Measurements from ENCODE around the gene CSNK2B. TPM values are rescaled to one million over a fixed set of nuclear protein-coding genes. Genes with fewer than 3 reads are reported as not detected.

Gene CSNK2B
- total and polyA plus RNA-seq, 7 experiments from 2014 or later = 101 to 275 (median 149) TPM

GRCh38 chr6:31640612-31641011 is 25.3 kb upstream of the CSNK2B start:
- Histone ChIP-seq H3K27me3 (ENCODE audit: control insufficient read depth in 2 of 2, insufficient read depth in 2 of 2, low read length in 2 of 2) (no peaks in the 10 kb centered on the region), H3K9me3 (ENCODE audit: control insufficient read depth in 2 of 3, low read length in 3 of 3) (no peaks in the 10 kb centered on the region), H3K4me3 (ENCODE audit: low read length) (no peak overlapping the region), H3K36me3 (ENCODE audit: control insufficient read depth in 2 of 3, insufficient read depth in 3 of 3, low read length in 3 of 3) (peaks cover 28 to 94% (median 37%) of the 10 kb centered on the region in 3 experiments), H3K4me1 (ENCODE audit: control insufficient read depth in 2 of 2, insufficient read depth in 2 of 2, low read length in 2 of 2) (no peaks in the 10 kb centered on the region), H3K27ac (ENCODE audit: low read depth, low read length) (no peak overlapping the region)
- CTCF ChIA-PET = no interaction called here
- no peaks in the 10 kb centered on the region for H3K27me3 Mint-ChIP-seq
- H3K9me3 Mint-ChIP-seq = no peaks in the 10 kb centered on the region
- ATAC-seq = no peak
- peaks cover 5 to 45% (median 13%) of the 10 kb centered on the region in 5 donors for H3K36me3 Mint-ChIP-seq
- no peak for DNase-seq
- intact Hi-C loops (cut with micrococcal nuclease) = no loop called here
- no peak overlapping the region for H3K4me3 Mint-ChIP-seq
- peak overlapping the region in 2 of 9 donors; percentile 22 to 73 for H3K27ac Mint-ChIP-seq
- POLR2A ChIA-PET = interaction anchor here (1.2 to 1.9 kb wide), 3 partner anchors 11 to 59 kb away, joined by 4 to 10 read pairs (median 7); partner anchors contain the start of gene BAG6
- H3K4me1 Mint-ChIP-seq = peaks cover 0 to 13% (median 0%) of the 10 kb centered on the region in 7 donors

GRCh38 chr6:31641370-31641769 is 24.5 kb upstream of the CSNK2B start:
- peaks cover 5 to 41% (median 14%) of the 10 kb centered on the region in 5 donors for H3K36me3 Mint-ChIP-seq
- H3K36me3 ChIP-seq (ENCODE audit: control insufficient read depth in 2 of 3, insufficient read depth in 3 of 3, low read length in 3 of 3) = peaks cover 28 to 94% (median 37%) of the 10 kb centered on the region in 3 experiments
- intact Hi-C loops (cut with micrococcal nuclease) = no loop called here
- no peak for DNase-seq
- H3K4me1 ChIP-seq (ENCODE audit: control insufficient read depth in 2 of 2, insufficient read depth in 2 of 2, low read length in 2 of 2) = no peaks in the 10 kb centered on the region
- H3K4me3 ChIP-seq (ENCODE audit: low read length) = no peak overlapping the region
- POLR2A ChIA-PET = interaction anchor here (1.4 to 1.9 kb wide), 2 partner anchors 11 to 60 kb away, joined by 4 to 10 read pairs; partner anchors contain the start of gene BAG6
- no peaks in the 10 kb centered on the region for H3K9me3 Mint-ChIP-seq
- peak overlapping the region in 5 of 9 donors; percentile 21 to 73 (median 34) for H3K27ac Mint-ChIP-seq
- ATAC-seq = no peak
- CTCF ChIA-PET = no interaction called here
- no peaks in the 10 kb centered on the region for H3K9me3 ChIP-seq (ENCODE audit: control insufficient read depth in 2 of 3, low read length in 3 of 3)
- no peaks in the 10 kb centered on the region for H3K27me3 ChIP-seq (ENCODE audit: control insufficient read depth in 2 of 2, insufficient read depth in 2 of 2, low read length in 2 of 2)
- no peak overlapping the region for H3K4me3 Mint-ChIP-seq
- H3K4me1 Mint-ChIP-seq = peaks cover 0 to 14% (median 0%) of the 10 kb centered on the region in 7 donors
- no peak overlapping the region for H3K27ac ChIP-seq (ENCODE audit: low read depth, low read length)
- H3K27me3 Mint-ChIP-seq = no peaks in the 10 kb centered on the region

GRCh38 chr6:31642798-31643570 is 22.9 kb upstream of the CSNK2B start:
- Histone ChIP-seq H3K9me3 (ENCODE audit: control insufficient read depth in 2 of 3, low read length in 3 of 3) (no peaks in the 10 kb centered on the region), H3K27me3 (ENCODE audit: control insufficient read depth in 2 of 2, insufficient read depth in 2 of 2, low read length in 2 of 2) (no peaks in the 10 kb centered on the region), H3K27ac (ENCODE audit: low read depth, low read length) (no peak overlapping the region), H3K4me1 (ENCODE audit: control insufficient read depth in 2 of 2, insufficient read depth in 2 of 2, low read length in 2 of 2) (no peaks in the 10 kb centered on the region), H3K36me3 (ENCODE audit: control insufficient read depth in 2 of 3, insufficient read depth in 3 of 3, low read length in 3 of 3) (peaks cover 31 to 93% (median 48%) of the 10 kb centered on the region in 3 experiments), H3K4me3 (ENCODE audit: low read length) (no peak overlapping the region)
- Mint-ChIP-seq H3K4me1 (peaks cover 0 to 11% (median 3%) of the 10 kb centered on the region in 7 donors), H3K36me3 (peaks cover 9 to 40% (median 13%) of the 10 kb centered on the region in 5 donors), H3K4me3 (no peak overlapping the region), H3K27me3 (no peaks in the 10 kb centered on the region), H3K27ac (peak overlapping the region in 3 of 9 donors; percentile 24 to 56 (median 41)), H3K9me3 (no peaks in the 10 kb centered on the region)
- ChIA-PET CTCF (no interaction called here), POLR2A (interaction anchor here (0.7 to 1.4 kb wide), 3 partner anchors 10 to 19 kb away, joined by 3 to 4 read pairs (median 3); partner anchors contain the start of gene BAG6)
- intact Hi-C loops (cut with micrococcal nuclease) = no loop called here
- DNase-seq = no peak
- no peak for ATAC-seq

- H3K4me3 Mint-ChIP-seq = no peak overlapping the region
- intact Hi-C loops (cut with micrococcal nuclease) = no loop called here
- no peak overlapping the region for H3K27ac Mint-ChIP-seq
- no peaks in the 10 kb centered on the region for H3K9me3 ChIP-seq (ENCODE audit: control insufficient read depth in 2 of 3, low read length in 3 of 3)
- ChIA-PET CTCF (no interaction called here), POLR2A (interaction anchor here (0.7 to 1.4 kb wide), 2 partner anchors 9 to 1057 kb away, joined by 3 to 5 read pairs; partner anchors contain the start of gene BAG6)
- H3K4me3 ChIP-seq (ENCODE audit: low read length) = no peak overlapping the region
- H3K9me3 Mint-ChIP-seq = no peaks in the 10 kb centered on the region
- H3K27me3 ChIP-seq (ENCODE audit: control insufficient read depth in 2 of 2, insufficient read depth in 2 of 2, low read length in 2 of 2) = no peaks in the 10 kb centered on the region
- no peak overlapping the region for H3K27ac ChIP-seq (ENCODE audit: low read depth, low read length)
- H3K4me1 Mint-ChIP-seq = peaks cover 0 to 15% (median 5%) of the 10 kb centered on the region in 7 donors
- ATAC-seq = no peak
- peaks cover 40 to 97% (median 58%) of the 10 kb centered on the region in 3 experiments for H3K36me3 ChIP-seq (ENCODE audit: control insufficient read depth in 2 of 3, insufficient read depth in 3 of 3, low read length in 3 of 3)
- no peaks in the 10 kb centered on the region for H3K4me1 ChIP-seq (ENCODE audit: control insufficient read depth in 2 of 2, insufficient read depth in 2 of 2, low read length in 2 of 2)
- no peaks in the 10 kb centered on the region for H3K27me3 Mint-ChIP-seq
- no peak for DNase-seq
- H3K36me3 Mint-ChIP-seq = peaks cover 9 to 45% (median 17%) of the 10 kb centered on the region in 5 donors
Observed at GRCh38 chr6:31643818-31644454, 21.9 kb upstream of the CSNK2B start.

- Histone ChIP-seq H3K4me1 (ENCODE audit: control insufficient read depth in 2 of 2, insufficient read depth in 2 of 2, low read length in 2 of 2) (no peaks in the 10 kb centered on the region), H3K27ac (ENCODE audit: low read depth, low read length) (no peak overlapping the region), H3K9me3 (ENCODE audit: control insufficient read depth in 2 of 3, low read length in 3 of 3) (no peaks in the 10 kb centered on the region), H3K27me3 (ENCODE audit: control insufficient read depth in 2 of 2, insufficient read depth in 2 of 2, low read length in 2 of 2) (no peaks in the 10 kb centered on the region), H3K4me3 (ENCODE audit: low read length) (no peak overlapping the region), H3K36me3 (ENCODE audit: control insufficient read depth in 2 of 3, insufficient read depth in 3 of 3, low read length in 3 of 3) (peaks cover 41 to 94% (median 56%) of the 10 kb centered on the region in 3 experiments)
- Mint-ChIP-seq H3K27ac (peak overlapping the region in 4 of 9 donors; percentile 47 to 83 (median 50)), H3K27me3 (no peaks in the 10 kb centered on the region), H3K4me3 (no peak overlapping the region), H3K36me3 (peaks cover 9 to 48% (median 17%) of the 10 kb centered on the region in 5 donors), H3K9me3 (no peaks in the 10 kb centered on the region), H3K4me1 (peaks cover 9 to 17% (median 16%) of the 10 kb centered on the region in 7 donors)
- DNase-seq (no peak), ATAC-seq (no peak)
- intact Hi-C loops (cut with micrococcal nuclease) = no loop called here
- ChIA-PET POLR2A (no interaction called here), CTCF (interaction anchor here (0.6 kb wide), 1 partner anchor 213 kb away, joined by 3 read pairs; no protein-coding TSS in a partner anchor)
Observed at GRCh38 chr6:31645325-31645724, 20.6 kb upstream of the CSNK2B start.

- intact Hi-C loops (cut with micrococcal nuclease) = loop anchor here (1.0 to 5.0 kb wide), 18 partner anchors 9 to 1585 kb away; partner anchors contain the start of genes ABHD16A (in 2 of the 2), C6orf47 (in 2 of the 2), NFKBIL1 (in 2 of the 2) and PRRC2A (in 2 of the 2)
- peak overlapping the region; percentile 95 for H3K27ac ChIP-seq (ENCODE audit: low read depth, low read length)
Observed at GRCh38 chr6:31651602-31652191, 14.2 kb upstream of the CSNK2B start.

More at GRCh38 chr6:31651602-31652191, 14.2 kb upstream of the CSNK2B start:
- Mint-ChIP-seq H3K4me1 (peaks cover 32 to 58% (median 55%) of the 10 kb centered on the region in 7 donors), H3K4me3 (peak overlapping the region; percentile 96 to 100 (median 99)), H3K36me3 (peaks cover 10 to 29% (median 19%) of the 10 kb centered on the region in 5 donors), H3K27me3 (no peaks in the 10 kb centered on the region), H3K27ac (peak overlapping the region; percentile 99 to 100 (median 100)), H3K9me3 (peaks cover 0 to 11% (median 0%) of the 10 kb centered on the region in 11 donors)
- no peak for DNase-seq
- H3K9me3 ChIP-seq (ENCODE audit: control insufficient read depth in 2 of 3, low read length in 3 of 3) = no peaks in the 10 kb centered on the region
- peaks cover 14 to 19% of the 10 kb centered on the region in 2 donors for H3K4me1 ChIP-seq (ENCODE audit: control insufficient read depth in 2 of 2, insufficient read depth in 2 of 2, low read length in 2 of 2)
- POLR2A ChIA-PET = interaction anchor here (0.5 to 8.3 kb wide), 43 partner anchors 9 to 1435 kb away, joined by 3 to 193 read pairs (median 4); partner anchors contain the start of genes ABHD16A, AIF1, C6orf47 and CSNK2B
- H3K36me3 ChIP-seq (ENCODE audit: control insufficient read depth in 2 of 3, insufficient read depth in 3 of 3, low read length in 3 of 3) = peaks cover 23 to 51% (median 29%) of the 10 kb centered on the region in 3 experiments
- peak overlapping the region; percentile 66 for H3K4me3 ChIP-seq (ENCODE audit: low read length)
- ATAC-seq = peak; percentile 36
- H3K27me3 ChIP-seq (ENCODE audit: control insufficient read depth in 2 of 2, insufficient read depth in 2 of 2, low read length in 2 of 2) = no peaks in the 10 kb centered on the region
- CTCF ChIA-PET = interaction anchor here (1.0 to 3.0 kb wide), 5 partner anchors 12 to 187 kb away, joined by 3 to 11 read pairs (median 5); no protein-coding TSS in a partner anchor
